NCI-H2029 (cell line): ENCODE measurements around the gene PDE4D.
"Not testable (repeated sequence)": the region's sequence is repeated elsewhere in the genome, so short reads cannot be mapped to it uniquely, and the experiment has no call there.

Source experiments
- DNase-seq: peaks from one replicate; lab custom pipeline; 2025; lab: John Stamatoyannopoulos, UW

Gene PDE4D

GRCh38 chr5:59001716-59002115, 891.8 kb downstream of the PDE4D start:
- DNase-seq, result no peak

GRCh38 chr5:59001154-59001553, 892.4 kb downstream of the PDE4D start:
- no peak for DNase-seq

GRCh38 chr5:59000211-59000610, 893.3 kb downstream of the PDE4D start:
- no peak for DNase-seq

- DNase-seq, result no peak
Measured at GRCh38 chr5:58999804-59000203, 893.7 kb downstream of the PDE4D start.

- no peak for DNase-seq
Measured at GRCh38 chr5:58998544-58998943, 895.0 kb downstream of the PDE4D start.

GRCh38 chr5:58995779-58996178, 897.7 kb downstream of the PDE4D start:
- DNase-seq, result not testable (repeated sequence)

GRCh38 chr5:58993461-58993860, 900.1 kb downstream of the PDE4D start:
- DNase-seq, result no peak

GRCh38 chr5:58988938-58989337, 904.6 kb downstream of the PDE4D start:
- DNase-seq, result no peak

- no peak for DNase-seq
Measured at GRCh38 chr5:58987193-58987592, 906.3 kb downstream of the PDE4D start.

- DNase-seq, result no peak
Measured at GRCh38 chr5:58986281-58986680, 907.2 kb downstream of the PDE4D start.

GRCh38 chr5:58985759-58986158, 907.8 kb downstream of the PDE4D start:
- DNase-seq, result no peak

GRCh38 chr5:58985311-58985710, 908.2 kb downstream of the PDE4D start:
- DNase-seq, result no peak

GRCh38 chr5:58983526-58984452, 909.7 kb downstream of the PDE4D start:
- no peak for DNase-seq

- no peak for DNase-seq
Measured at GRCh38 chr5:58980890-58981289, 912.6 kb downstream of the PDE4D start.

- DNase-seq, result no peak
Measured at GRCh38 chr5:58979090-58979489, 914.4 kb downstream of the PDE4D start.

GRCh38 chr5:58974601-58975000, 918.9 kb downstream of the PDE4D start:
- no peak for DNase-seq

- no peak for DNase-seq
Measured at GRCh38 chr5:58974083-58974482, 919.4 kb downstream of the PDE4D start.

- DNase-seq, result no peak
Measured at GRCh38 chr5:58972301-58972700, 921.2 kb downstream of the PDE4D start.

GRCh38 chr5:58970766-58971165, 922.8 kb downstream of the PDE4D start:
- DNase-seq, result no peak

GRCh38 chr5:58969795-58970194, 923.7 kb downstream of the PDE4D start:
- DNase-seq, result no peak

GRCh38 chr5:58969253-58969652, 924.3 kb downstream of the PDE4D start:
- no peak for DNase-seq

- no peak for DNase-seq
Measured at GRCh38 chr5:58968350-58968749, 925.2 kb downstream of the PDE4D start.

- no peak for DNase-seq
Measured at GRCh38 chr5:58967597-58968281, 925.8 kb downstream of the PDE4D start.
